Measurements from ENCODE around the gene CEACAM21. TPM values are rescaled to one million over a fixed set of nuclear protein-coding genes. Genes with fewer than 3 reads are reported as not detected.
"Not testable (repeated sequence)": the region's sequence is repeated elsewhere in the genome, so short reads cannot be mapped to it uniquely, and the experiment has no call there.

CEACAM21 gene
- total and polyA plus RNA-seq, 2 donors (not counting 1 experiment from before 2014, with no cell fraction given), result not detected

GRCh38 chr19:41577833-41578232, 1.9 kb downstream of the CEACAM21 start:
- TF ChIP-seq EZH2 (IDR thresholded peaks at IDR 0.05; ENCODE audit: low read length, missing control alignments), result no peak
- no peak for TF ChIP-seq CTCF (conservative IDR thresholded peaks at IDR 0.05 in 1 of 2, IDR thresholded peaks at IDR 0.05 in 1 of 2; ENCODE audit: low read depth in 1 of 2, low read length in 2 of 2)

DNA sequence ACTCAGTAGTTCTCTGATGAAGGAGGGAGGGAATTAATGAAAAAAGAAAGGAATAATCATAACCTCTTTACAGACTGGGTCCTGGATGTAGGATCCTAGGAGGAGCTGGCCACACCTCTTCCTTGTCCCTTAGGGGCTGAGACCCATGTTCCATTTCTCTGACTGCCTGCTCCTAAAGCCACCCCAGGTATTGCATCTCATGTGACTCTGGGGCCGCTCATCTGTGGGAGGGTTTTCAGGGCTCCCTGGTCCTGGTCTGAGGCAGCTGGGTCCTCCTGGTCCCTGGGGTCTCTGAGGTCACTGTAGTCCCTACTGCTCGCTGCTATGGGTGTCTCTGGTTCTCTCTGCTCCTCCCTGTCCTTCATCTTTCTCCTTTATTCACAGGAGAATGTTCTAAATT, 2.9 kb downstream of the CEACAM21 start:
- Histone ChIP-seq H2AFZ (ENCODE audit: low read length) (no peak overlapping the region), H4K20me1 (ENCODE audit: control insufficient read depth, extremely low read depth, insufficient read depth, low read length) (no peaks in the 10 kb centered on the region), H3K79me2 (ENCODE audit: control insufficient read depth, insufficient read depth, low read length) (no peaks in the 10 kb centered on the region), H3K4me3 (replicated peaks in 1 of 4; ENCODE audit: control extremely low read depth in 1 of 4, insufficient read depth in 1 of 4, low read depth in 3 of 4, low read length in 4 of 4) (no peak overlapping the region), H3K27ac (ENCODE audit: insufficient read depth, low read length) (no peak overlapping the region), H3K36me3 (ENCODE audit: control insufficient read depth, insufficient read depth, low read length) (no peaks in the 10 kb centered on the region), H3K4me1 (ENCODE audit: control insufficient read depth, extremely low read depth, insufficient read depth, low read length) (no peaks in the 10 kb centered on the region), H3K27me3 (ENCODE audit: control insufficient read depth, insufficient read depth, low read length) (no peaks in the 10 kb centered on the region), H3K4me2 (ENCODE audit: extremely low read depth, insufficient read depth, low read length) (no peak overlapping the region), H3K9me3 (ENCODE audit: control insufficient read depth, insufficient read depth, low read depth, low read length) (no peaks in the 10 kb centered on the region), H3K9ac (ENCODE audit: insufficient read depth, low read length) (no peak overlapping the region)
- DNase-seq (ENCODE audit: low read depth in 2 of 2), result no peak
- TF ChIP-seq CTCF (conservative IDR thresholded peaks at IDR 0.05 in 1 of 2, IDR thresholded peaks at IDR 0.05 in 1 of 2; ENCODE audit: low read depth in 1 of 2, low read length in 2 of 2) (no peak), EZH2 (IDR thresholded peaks at IDR 0.05; ENCODE audit: low read length, missing control alignments) (no peak)

More at GRCh38 chr19:41577833-41578232, 1.9 kb downstream of the CEACAM21 start:
- Histone ChIP-seq H3K9me3 (ENCODE audit: control insufficient read depth, insufficient read depth, low read depth, low read length) (no peaks in the 10 kb centered on the region), H3K79me2 (ENCODE audit: control insufficient read depth, insufficient read depth, low read length) (no peaks in the 10 kb centered on the region), H4K20me1 (ENCODE audit: control insufficient read depth, extremely low read depth, insufficient read depth, low read length) (no peaks in the 10 kb centered on the region), H3K4me3 (replicated peaks in 1 of 4; ENCODE audit: control extremely low read depth in 1 of 4, insufficient read depth in 1 of 4, low read depth in 3 of 4, low read length in 4 of 4) (no peak overlapping the region), H3K4me2 (ENCODE audit: extremely low read depth, insufficient read depth, low read length) (no peak overlapping the region), H3K27ac (ENCODE audit: insufficient read depth, low read length) (no peak overlapping the region), H2AFZ (ENCODE audit: low read length) (no peak overlapping the region), H3K4me1 (ENCODE audit: control insufficient read depth, extremely low read depth, insufficient read depth, low read length) (no peaks in the 10 kb centered on the region), H3K9ac (ENCODE audit: insufficient read depth, low read length) (no peak overlapping the region), H3K27me3 (ENCODE audit: control insufficient read depth, insufficient read depth, low read length) (no peaks in the 10 kb centered on the region), H3K36me3 (ENCODE audit: control insufficient read depth, insufficient read depth, low read length) (no peaks in the 10 kb centered on the region)
- no peak for DNase-seq (ENCODE audit: low read depth in 2 of 2)

GRCh38 chr19:41581068-41581467, 5.1 kb downstream of the CEACAM21 start:
- DNase-seq (ENCODE audit: low read depth in 2 of 2); H2AFZ ChIP-seq (ENCODE audit: low read length); H3K27ac ChIP-seq (ENCODE audit: insufficient read depth, low read length): not testable (repeated sequence)

GRCh38 chr19:41582577-41583182, 6.7 kb downstream of the CEACAM21 start:
- H2AFZ ChIP-seq (ENCODE audit: low read length); DNase-seq (ENCODE audit: low read depth in 2 of 2); H3K27ac ChIP-seq (ENCODE audit: insufficient read depth, low read length); H3K4me1 ChIP-seq (ENCODE audit: control insufficient read depth, extremely low read depth, insufficient read depth, low read length); H3K27me3 ChIP-seq (ENCODE audit: control insufficient read depth, insufficient read depth, low read length); H3K79me2 ChIP-seq (ENCODE audit: control insufficient read depth, insufficient read depth, low read length); H3K36me3 ChIP-seq (ENCODE audit: control insufficient read depth, insufficient read depth, low read length); H3K9ac ChIP-seq (ENCODE audit: insufficient read depth, low read length); H3K9me3 ChIP-seq (ENCODE audit: control insufficient read depth, insufficient read depth, low read depth, low read length); H3K4me2 ChIP-seq (ENCODE audit: extremely low read depth, insufficient read depth, low read length); H4K20me1 ChIP-seq (ENCODE audit: control insufficient read depth, extremely low read depth, insufficient read depth, low read length); H3K4me3 ChIP-seq (replicated peaks in 1 of 4; ENCODE audit: control extremely low read depth in 1 of 4, insufficient read depth in 1 of 4, low read depth in 3 of 4, low read length in 4 of 4): not testable (repeated sequence)

More at GRCh38 chr19:41581068-41581467, 5.1 kb downstream of the CEACAM21 start:
- not testable (repeated sequence) for H3K4me1 ChIP-seq (ENCODE audit: control insufficient read depth, extremely low read depth, insufficient read depth, low read length); H3K9me3 ChIP-seq (ENCODE audit: control insufficient read depth, insufficient read depth, low read depth, low read length); H3K9ac ChIP-seq (ENCODE audit: insufficient read depth, low read length); H3K36me3 ChIP-seq (ENCODE audit: control insufficient read depth, insufficient read depth, low read length); H4K20me1 ChIP-seq (ENCODE audit: control insufficient read depth, extremely low read depth, insufficient read depth, low read length); H3K27me3 ChIP-seq (ENCODE audit: control insufficient read depth, insufficient read depth, low read length); H3K79me2 ChIP-seq (ENCODE audit: control insufficient read depth, insufficient read depth, low read length); H3K4me2 ChIP-seq (ENCODE audit: extremely low read depth, insufficient read depth, low read length); H3K4me3 ChIP-seq (replicated peaks in 1 of 4; ENCODE audit: control extremely low read depth in 1 of 4, insufficient read depth in 1 of 4, low read depth in 3 of 4, low read length in 4 of 4)
